HL-60 (cell line): ENCODE results near the gene TMEM154.

Experiments used
- POLR2AphosphoS5 ChIP-seq: IDR thresholded peaks from 2 replicates; pipeline ENCODE4 v1.6.1; 2012; ENCODE audit warnings: low read depth
- TF ChIP-seq, protein P1 (sequence below): IDR thresholded peaks from one replicate; pipeline ENCODE4 v1.5.1; 2011; ENCODE audit warnings: low read length, control low read depth, inconsistent platforms; ENCODE audit not compliant: insufficient read depth
- TF ChIP-seq, protein P2 (sequence below): IDR thresholded peaks from 2 replicates; pipeline ENCODE4 v1.6.1; 2012; ENCODE audit warnings: low read depth; ENCODE audit not compliant: insufficient replicate concordance

DNA sequence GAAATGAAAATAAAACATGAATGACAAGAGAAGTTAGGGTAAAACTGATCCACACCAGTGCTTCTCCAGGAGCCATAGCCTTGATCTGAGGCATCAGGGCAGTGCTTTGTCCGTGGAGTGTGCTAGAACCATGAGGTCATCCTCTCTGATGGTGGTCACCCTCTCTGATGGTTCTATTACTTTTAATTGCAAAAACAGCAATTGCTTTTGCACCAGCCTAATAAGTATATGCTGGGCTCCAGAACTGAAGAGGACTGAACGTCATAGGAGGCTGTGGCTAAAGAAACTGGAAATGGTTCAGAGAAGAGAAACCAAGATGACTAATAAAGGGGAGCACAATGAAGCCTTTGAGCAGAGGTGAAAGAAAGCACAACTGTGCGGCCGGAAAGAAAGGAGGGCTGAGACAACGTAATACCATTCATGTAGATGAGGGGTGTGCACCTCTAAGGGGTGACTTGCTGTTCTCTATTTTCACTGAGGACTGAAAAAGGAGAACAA lies 17.0 kb upstream of the TMEM154 start:
- TF ChIP-seq, protein P1, sequence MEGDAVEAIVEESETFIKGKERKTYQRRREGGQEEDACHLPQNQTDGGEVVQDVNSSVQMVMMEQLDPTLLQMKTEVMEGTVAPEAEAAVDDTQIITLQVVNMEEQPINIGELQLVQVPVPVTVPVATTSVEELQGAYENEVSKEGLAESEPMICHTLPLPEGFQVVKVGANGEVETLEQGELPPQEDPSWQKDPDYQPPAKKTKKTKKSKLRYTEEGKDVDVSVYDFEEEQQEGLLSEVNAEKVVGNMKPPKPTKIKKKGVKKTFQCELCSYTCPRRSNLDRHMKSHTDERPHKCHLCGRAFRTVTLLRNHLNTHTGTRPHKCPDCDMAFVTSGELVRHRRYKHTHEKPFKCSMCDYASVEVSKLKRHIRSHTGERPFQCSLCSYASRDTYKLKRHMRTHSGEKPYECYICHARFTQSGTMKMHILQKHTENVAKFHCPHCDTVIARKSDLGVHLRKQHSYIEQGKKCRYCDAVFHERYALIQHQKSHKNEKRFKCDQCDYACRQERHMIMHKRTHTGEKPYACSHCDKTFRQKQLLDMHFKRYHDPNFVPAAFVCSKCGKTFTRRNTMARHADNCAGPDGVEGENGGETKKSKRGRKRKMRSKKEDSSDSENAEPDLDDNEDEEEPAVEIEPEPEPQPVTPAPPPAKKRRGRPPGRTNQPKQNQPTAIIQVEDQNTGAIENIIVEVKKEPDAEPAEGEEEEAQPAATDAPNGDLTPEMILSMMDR: no peak
- TF ChIP-seq POLR2AphosphoS5: no peak
- TF ChIP-seq, protein P2, sequence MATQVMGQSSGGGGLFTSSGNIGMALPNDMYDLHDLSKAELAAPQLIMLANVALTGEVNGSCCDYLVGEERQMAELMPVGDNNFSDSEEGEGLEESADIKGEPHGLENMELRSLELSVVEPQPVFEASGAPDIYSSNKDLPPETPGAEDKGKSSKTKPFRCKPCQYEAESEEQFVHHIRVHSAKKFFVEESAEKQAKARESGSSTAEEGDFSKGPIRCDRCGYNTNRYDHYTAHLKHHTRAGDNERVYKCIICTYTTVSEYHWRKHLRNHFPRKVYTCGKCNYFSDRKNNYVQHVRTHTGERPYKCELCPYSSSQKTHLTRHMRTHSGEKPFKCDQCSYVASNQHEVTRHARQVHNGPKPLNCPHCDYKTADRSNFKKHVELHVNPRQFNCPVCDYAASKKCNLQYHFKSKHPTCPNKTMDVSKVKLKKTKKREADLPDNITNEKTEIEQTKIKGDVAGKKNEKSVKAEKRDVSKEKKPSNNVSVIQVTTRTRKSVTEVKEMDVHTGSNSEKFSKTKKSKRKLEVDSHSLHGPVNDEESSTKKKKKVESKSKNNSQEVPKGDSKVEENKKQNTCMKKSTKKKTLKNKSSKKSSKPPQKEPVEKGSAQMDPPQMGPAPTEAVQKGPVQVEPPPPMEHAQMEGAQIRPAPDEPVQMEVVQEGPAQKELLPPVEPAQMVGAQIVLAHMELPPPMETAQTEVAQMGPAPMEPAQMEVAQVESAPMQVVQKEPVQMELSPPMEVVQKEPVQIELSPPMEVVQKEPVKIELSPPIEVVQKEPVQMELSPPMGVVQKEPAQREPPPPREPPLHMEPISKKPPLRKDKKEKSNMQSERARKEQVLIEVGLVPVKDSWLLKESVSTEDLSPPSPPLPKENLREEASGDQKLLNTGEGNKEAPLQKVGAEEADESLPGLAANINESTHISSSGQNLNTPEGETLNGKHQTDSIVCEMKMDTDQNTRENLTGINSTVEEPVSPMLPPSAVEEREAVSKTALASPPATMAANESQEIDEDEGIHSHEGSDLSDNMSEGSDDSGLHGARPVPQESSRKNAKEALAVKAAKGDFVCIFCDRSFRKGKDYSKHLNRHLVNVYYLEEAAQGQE: no peak
